HL-60 (cell line): ENCODE measurements around the gene EPHA4.

Source experiments
- DNase-seq, 2 experiments: peaks; one replicate each; pipeline ENCODE4 v3.0.0-alpha.2; 2010 to 2020; ENCODE audit warnings: low read depth in 1 of 2, low spot score in 1 of 2
- H3K27ac ChIP-seq: fragments of 250-450 bp; sonication (Bioruptor Pico); replicated peaks from 2 replicates; pipeline ENCODE4 v1.5.1; 2020; ENCODE audit warnings: mild to moderate bottlenecking, moderate library complexity
- H3K27me3 ChIP-seq: fragments of 250-450 bp; sonication (Bioruptor Pico); 2 replicates; pipeline ENCODE4 v1.5.1; 2021; ENCODE audit warnings: mild to moderate bottlenecking, moderate library complexity; ENCODE audit not compliant: insufficient read depth, poor library complexity, severe bottlenecking
- H3K4me3 ChIP-seq: replicated peaks from 2 replicates; pipeline ENCODE4 v1.5.1; 2011; ENCODE audit warnings: mild to moderate bottlenecking, control low read depth, low read length; ENCODE audit not compliant: insufficient read depth
- CTCF ChIP-seq: IDR thresholded peaks from one replicate; pipeline ENCODE4 v1.5.1; 2011; ENCODE audit warnings: low read length, control low read depth, inconsistent platforms; ENCODE audit not compliant: insufficient read depth
- GABPA ChIP-seq: IDR thresholded peaks from 2 replicates; pipeline ENCODE4 v1.6.1; 2012; ENCODE audit warnings: low read depth
- POLR2AphosphoS5 ChIP-seq: IDR thresholded peaks from 2 replicates; pipeline ENCODE4 v1.6.1; 2012; ENCODE audit warnings: low read depth
- REST ChIP-seq: IDR thresholded peaks from 2 replicates; pipeline ENCODE4 v1.6.1; 2012; ENCODE audit warnings: low read depth; ENCODE audit not compliant: insufficient replicate concordance
- SPI1 ChIP-seq: IDR thresholded peaks from 2 replicates; pipeline ENCODE4 v1.6.1; 2012; ENCODE audit warnings: low read depth, mild to moderate bottlenecking, borderline replicate concordance

The EPHA4 gene

GRCh38 chr2:221449406-221449805, 122.7 kb downstream of the EPHA4 start:
- Histone ChIP-seq H3K27me3 (no peaks in the 10 kb centered on the region), H3K4me3 (no peak overlapping the region), H3K27ac (no peak overlapping the region)
- DNase-seq: no peak
- TF ChIP-seq POLR2AphosphoS5 (no peak), GABPA (no peak), REST (no peak), SPI1 (no peak), CTCF (no peak)

- Histone ChIP-seq H3K27me3 (no peaks in the 10 kb centered on the region), H3K27ac (no peak overlapping the region), H3K4me3 (no peak overlapping the region)
- DNase-seq: no peak
- TF ChIP-seq GABPA: no peak
- no peak for TF ChIP-seq POLR2AphosphoS5
- TF ChIP-seq REST: no peak
- TF ChIP-seq SPI1: no peak
- no peak for TF ChIP-seq CTCF
Observed at GRCh38 chr2:221448844-221449390, 123.2 kb downstream of the EPHA4 start.

GRCh38 chr2:221448057-221448843, 123.9 kb downstream of the EPHA4 start:
- no peak for TF ChIP-seq CTCF
- no peak for TF ChIP-seq POLR2AphosphoS5
- TF ChIP-seq REST: no peak
- TF ChIP-seq GABPA: no peak
- no peak for TF ChIP-seq SPI1
- DNase-seq: no peak
- H3K27me3 ChIP-seq: no peaks in the 10 kb centered on the region
- H3K4me3 ChIP-seq: no peak overlapping the region
- H3K27ac ChIP-seq: no peak overlapping the region
